Calu3 (cell line): ENCODE data around the gene CPA2. TPM values are rescaled to one million over a fixed set of nuclear protein-coding genes. Genes with fewer than 3 reads are reported as not detected.

Experiments used
- BruUV-seq: library from RNA; stranded (reverse); fragments of 400-500 nt; replicated peaks from 2 replicates; lab custom pipeline; 2021; lab: Mats Ljungman, UMichigan
- CTCF ChIA-PET: fragments of 300-600 bp; sonication (Branson Sonifier 250); formaldehyde crosslinking; loops from one replicate; lab custom pipeline; 2022; ENCODE audit warnings: antibody characterized with exemption; lab: Charles Lee
- DNase-seq: peaks from one replicate; pipeline ENCODE4 v3.0.0; 2022
- H3K27ac Mint-ChIP-seq: one replicate; pipeline ENCODE4 v1.8.0; 2022; ENCODE audit warnings: mixed read lengths; ENCODE audit not compliant: unreplicated experiment
- H3K27me3 Mint-ChIP-seq: one replicate; pipeline ENCODE4 v1.8.0; 2022; ENCODE audit warnings: mixed read lengths; ENCODE audit not compliant: unreplicated experiment
- H3K36me3 Mint-ChIP-seq: one replicate; pipeline ENCODE4 v1.8.0; 2022; ENCODE audit warnings: mild to moderate bottlenecking, moderate library complexity, mixed read lengths; ENCODE audit not compliant: insufficient read depth, unreplicated experiment
- H3K4me1 Mint-ChIP-seq: one replicate; pipeline ENCODE4 v1.8.0; 2022; ENCODE audit warnings: mild to moderate bottlenecking, low read depth, mixed read lengths; ENCODE audit not compliant: unreplicated experiment
- H3K4me3 Mint-ChIP-seq: one replicate; pipeline ENCODE4 v1.8.0; 2022; ENCODE audit warnings: mild to moderate bottlenecking, low read depth, moderate library complexity, mixed read lengths; ENCODE audit not compliant: unreplicated experiment
- H3K9me3 Mint-ChIP-seq: one replicate; pipeline ENCODE4 v1.8.0; 2022; ENCODE audit warnings: low read depth, mixed read lengths; ENCODE audit not compliant: unreplicated experiment
- CTCF ChIP-seq: fragments of 200-600 bp; IDR thresholded peaks from one replicate; pipeline ENCODE4 v1.8.0; 2022; ENCODE audit warnings: antibody characterized with exemption; ENCODE audit not compliant: unreplicated experiment
- intact Hi-C: fragments of 100-400 bp; cut with micrococcal nuclease; formaldehyde crosslinking; loops from one replicate; pipeline ENCODE4 v1.10.0; 2022; ENCODE audit not compliant: unreplicated experiment
- total RNA-seq: library from RNA; stranded (reverse); gene quantifications from 2 replicates; pipeline ENCODE4 v1.2.3, GENCODE V29; 2022

CPA2 gene
- total RNA-seq, 1 experiment from 2014 or later = not detected

- H3K27me3 Mint-ChIP-seq = no peaks in the 10 kb centered on the region
- intact Hi-C loops = no loop called here
- H3K4me1 Mint-ChIP-seq = no peaks in the 10 kb centered on the region
- no peaks in the 10 kb centered on the region for H3K9me3 Mint-ChIP-seq
- no peak for TF ChIP-seq CTCF
- H3K27ac Mint-ChIP-seq = no peak overlapping the region
- DNase-seq = no peak
- BruUV-seq = no TSS peak
- CTCF ChIA-PET = no interaction called here
- no peak overlapping the region for H3K4me3 Mint-ChIP-seq
- no peaks in the 10 kb centered on the region for H3K36me3 Mint-ChIP-seq
Measured at GRCh38 chr7:130334274-130334673, 67.6 kb downstream of the CPA2 start.

GRCh38 chr7:130337410-130337971, 70.8 kb downstream of the CPA2 start:
- Mint-ChIP-seq H3K27ac (no peak overlapping the region), H3K4me1 (no peaks in the 10 kb centered on the region), H3K9me3 (no peaks in the 10 kb centered on the region), H3K36me3 (no peaks in the 10 kb centered on the region), H3K4me3 (no peak overlapping the region), H3K27me3 (no peaks in the 10 kb centered on the region)
- CTCF ChIA-PET = no interaction called here
- no peak for DNase-seq
- BruUV-seq = no TSS peak
- intact Hi-C loops = no loop called here
- TF ChIP-seq CTCF = no peak

- CTCF ChIA-PET = no interaction called here
- Mint-ChIP-seq H3K27me3 (no peaks in the 10 kb centered on the region), H3K27ac (no peak overlapping the region), H3K4me1 (no peaks in the 10 kb centered on the region), H3K36me3 (no peaks in the 10 kb centered on the region), H3K4me3 (no peak overlapping the region), H3K9me3 (no peaks in the 10 kb centered on the region)
- intact Hi-C loops = no loop called here
- TF ChIP-seq CTCF = no peak
- no TSS peak for BruUV-seq
- DNase-seq = no peak
Measured at GRCh38 chr7:130338233-130338632, 71.6 kb downstream of the CPA2 start.

Other genes with a start within 250 kb of the CPA2 start
- gene ZC3HC1, start 215.5 kb upstream of the CPA2 start, total RNA-seq = 16.6 and 16.7 TPM in 2 replicates
- gene KLHDC10, start 196.3 kb upstream of the CPA2 start, total RNA-seq = 28.5 and 35.3 TPM in 2 replicates
- gene TMEM209, start 61.5 kb upstream of the CPA2 start, total RNA-seq = 26.6 and 26.8 TPM in 2 replicates
- not detected in 2 replicates for gene SSMEM1, start 59.0 kb upstream of the CPA2 start, total RNA-seq
- not detected in 2 replicates for gene CPA4, start 26.3 kb downstream of the CPA2 start, total RNA-seq
- gene CPA5, start 78.0 kb downstream of the CPA2 start, total RNA-seq = not detected in 2 replicates
- gene CPA1, start 113.6 kb downstream of the CPA2 start, total RNA-seq = not detected in 2 replicates
- gene CEP41, start 174.2 kb downstream of the CPA2 start, total RNA-seq = 21.6 and 22.4 TPM in 2 replicates
- 62.6 and 76.1 TPM in 2 replicates for gene MEST, start 225.2 kb downstream of the CPA2 start, total RNA-seq